Neural progenitor cell (in vitro differentiated cells): Measurements from ENCODE around the gene FSCN2. TPM values are rescaled to one million over a fixed set of nuclear protein-coding genes. Genes with fewer than 3 reads are reported as not detected.
A peak's percentile ranks its signal among the peaks of the same experiment; 100 is the strongest.

Experiments
- DNase-seq: peaks from one replicate; pipeline ENCODE4 v3.0.0-alpha.2; 2016; ENCODE audit warnings: low spot score
- H2AFZ ChIP-seq: fragments of 200-600 bp; sonication (generic); replicated peaks from 2 replicates; pipeline ENCODE4 v1.6.1; 2016; ENCODE audit warnings: antibody characterized with exemption
- H3F3A ChIP-seq: fragments of 200-600 bp; sonication (generic); 2 replicates; pipeline ENCODE4 v1.6.1; 2016; ENCODE audit warnings: antibody characterized with exemption, low read depth
- H3K27ac ChIP-seq: fragments of 200-600 bp; sonication (generic); 2 replicates; pipeline ENCODE4 v1.5.1; 2016; ENCODE audit warnings: mild to moderate bottlenecking
- H3K27me3 ChIP-seq: fragments of 200-600 bp; sonication (generic); 2 replicates; pipeline ENCODE4 v1.6.1; 2016; ENCODE audit warnings: mild to moderate bottlenecking, moderate library complexity
- H3K36me3 ChIP-seq: fragments of 200-600 bp; sonication (generic); 2 replicates; pipeline ENCODE4 v1.5.1; 2016
- H3K4me1 ChIP-seq: fragments of 200-600 bp; sonication (generic); 2 replicates; pipeline ENCODE4 v1.6.1; 2016; ENCODE audit warnings: mixed run types
- H3K4me2 ChIP-seq: fragments of 200-600 bp; sonication (generic); 2 replicates; pipeline ENCODE4 v1.6.1; 2016
- H3K4me3 ChIP-seq: fragments of 200-600 bp; sonication (generic); 2 replicates; pipeline ENCODE4 v1.5.1; 2016
- H3K79me2 ChIP-seq: fragments of 200-600 bp; sonication (generic); 2 replicates; pipeline ENCODE4 v1.6.1; 2016; ENCODE audit warnings: low read depth
- H3K9ac ChIP-seq: fragments of 200-600 bp; sonication (generic); 2 replicates; pipeline ENCODE4 v1.6.1; 2016
- H3K9me3 ChIP-seq: fragments of 200-600 bp; sonication (generic); 2 replicates; pipeline ENCODE4 v1.5.1; 2016; ENCODE audit warnings: low read depth
- H4K20me1 ChIP-seq: fragments of 200-600 bp; sonication (generic); 2 replicates; pipeline ENCODE4 v1.6.1; 2016; ENCODE audit warnings: low read depth
- H3K27ac Mint-ChIP-seq: 3 replicates; pipeline ENCODE4 v1.8.0; 2021; ENCODE audit warnings: mixed read lengths
- H3K27me3 Mint-ChIP-seq: 2 replicates; pipeline ENCODE4 v1.8.0; 2022; ENCODE audit warnings: low read depth, mild to moderate bottlenecking, inconsistent platforms, moderate library complexity, mixed read lengths; ENCODE audit not compliant: insufficient read depth
- H3K36me3 Mint-ChIP-seq: 3 replicates; pipeline ENCODE4 v1.8.0; 2021; ENCODE audit warnings: mixed read lengths
- H3K4me1 Mint-ChIP-seq: 3 replicates; pipeline ENCODE4 v1.8.0; 2021; ENCODE audit warnings: mixed read lengths
- H3K4me3 Mint-ChIP-seq: 3 replicates; pipeline ENCODE4 v1.8.0; 2021; ENCODE audit warnings: mild to moderate bottlenecking, moderate library complexity, mixed read lengths
- H3K9me3 Mint-ChIP-seq: 3 replicates; pipeline ENCODE4 v1.8.0; 2020; ENCODE audit warnings: mixed read lengths
- CTCF ChIP-seq: fragments of 200-600 bp; sonication (generic); IDR thresholded peaks from 2 replicates; pipeline ENCODE4 v1.5.1; 2017; ENCODE audit warnings: antibody characterized with exemption, mild to moderate bottlenecking
- EZH2 ChIP-seq: fragments of 200-600 bp; sonication (generic); IDR thresholded peaks from 2 replicates; pipeline ENCODE4 v1.6.1; 2017; ENCODE audit warnings: antibody characterized with exemption, mild to moderate bottlenecking, moderate library complexity
- EZH2phosphoT487 ChIP-seq: fragments of 200-600 bp; sonication (generic); IDR thresholded peaks from 2 replicates; pipeline ENCODE4 v1.6.1; 2017; ENCODE audit warnings: antibody characterized with exemption
- total RNA-seq: library from RNA; depleted of rRNA; stranded (reverse); fragments of >200 nt; gene quantifications from 2 replicates; pipeline ENCODE4 v1.2.3, GENCODE V29; 2015; ENCODE audit warnings: low replicate concordance

FSCN2 gene
- total RNA-seq, 1 donor from 2014 or later: not detected

GRCh38 chr17:81487487-81488275, 40.5 kb upstream of the FSCN2 start:
- H3K36me3 ChIP-seq: no peaks in the 10 kb centered on the region
- peaks cover 39% of the 10 kb centered on the region for H3F3A ChIP-seq
- H3K27ac Mint-ChIP-seq: no peak overlapping the region
- H3K27me3 Mint-ChIP-seq: peaks cover 11% of the 10 kb centered on the region
- peaks cover 58% of the 10 kb centered on the region for H3K27me3 ChIP-seq
- H3K4me3 ChIP-seq: peak overlapping the region; percentile 51
- H3K4me1 ChIP-seq: peaks cover 35% of the 10 kb centered on the region
- H3K4me2 ChIP-seq: peak overlapping the region; percentile 81
- H3K4me3 Mint-ChIP-seq: peak overlapping the region; percentile 77
- TF ChIP-seq EZH2phosphoT487 (no peak), CTCF (no peak), EZH2 (no peak)
- no peaks in the 10 kb centered on the region for H3K79me2 ChIP-seq
- no peaks in the 10 kb centered on the region for H4K20me1 ChIP-seq
- H3K9me3 ChIP-seq: no peaks in the 10 kb centered on the region
- no peaks in the 10 kb centered on the region for H3K9me3 Mint-ChIP-seq
- H3K9ac ChIP-seq: no peak overlapping the region
- no peak overlapping the region for H3K27ac ChIP-seq
- peaks cover 49% of the 10 kb centered on the region for H3K4me1 Mint-ChIP-seq
- peak overlapping the region; percentile 46 for H2AFZ ChIP-seq
- peak; percentile 92 for DNase-seq
- H3K36me3 Mint-ChIP-seq: no peaks in the 10 kb centered on the region

GRCh38 chr17:81488276-81488860, 39.8 kb upstream of the FSCN2 start:
- H3K4me1 Mint-ChIP-seq: peaks cover 47% of the 10 kb centered on the region
- H3K4me3 Mint-ChIP-seq: no peak overlapping the region
- H3K36me3 Mint-ChIP-seq: no peaks in the 10 kb centered on the region
- Histone ChIP-seq H3K36me3 (no peaks in the 10 kb centered on the region), H3K27ac (no peak overlapping the region), H4K20me1 (no peaks in the 10 kb centered on the region), H3K79me2 (no peaks in the 10 kb centered on the region), H3K4me1 (peaks cover 30% of the 10 kb centered on the region), H3K9me3 (no peaks in the 10 kb centered on the region), H2AFZ (no peak overlapping the region), H3K4me2 (peak overlapping the region; percentile 81), H3K9ac (no peak overlapping the region), H3F3A (peaks cover 34% of the 10 kb centered on the region), H3K27me3 (peaks cover 52% of the 10 kb centered on the region), H3K4me3 (peak overlapping the region; percentile 51)
- H3K27me3 Mint-ChIP-seq: peaks cover 10% of the 10 kb centered on the region
- DNase-seq: no peak
- H3K9me3 Mint-ChIP-seq: no peaks in the 10 kb centered on the region
- H3K27ac Mint-ChIP-seq: no peak overlapping the region
- TF ChIP-seq EZH2phosphoT487 (no peak), EZH2 (no peak), CTCF (no peak)

- Histone ChIP-seq H3K4me2 (peak overlapping the region; percentile 81), H3K27me3 (peaks cover 44% of the 10 kb centered on the region), H3K9ac (no peak overlapping the region), H2AFZ (no peak overlapping the region), H3K4me3 (no peak overlapping the region), H3K9me3 (no peaks in the 10 kb centered on the region), H3F3A (peaks cover 34% of the 10 kb centered on the region), H3K79me2 (no peaks in the 10 kb centered on the region), H4K20me1 (no peaks in the 10 kb centered on the region), H3K27ac (no peak overlapping the region), H3K4me1 (peaks cover 25% of the 10 kb centered on the region), H3K36me3 (no peaks in the 10 kb centered on the region)
- Mint-ChIP-seq H3K27ac (peak overlapping the region; percentile 13), H3K36me3 (no peaks in the 10 kb centered on the region), H3K9me3 (no peaks in the 10 kb centered on the region), H3K4me1 (peaks cover 48% of the 10 kb centered on the region), H3K27me3 (peaks cover 10% of the 10 kb centered on the region), H3K4me3 (peak overlapping the region; percentile 79)
- TF ChIP-seq EZH2 (no peak), CTCF (no peak), EZH2phosphoT487 (no peak)
- DNase-seq: peak; percentile 71
Measured at GRCh38 chr17:81489012-81489997, 38.9 kb upstream of the FSCN2 start.
